A549 (cell line): Measurements from ENCODE around the gene POLQ.

Experiments used
- EP300 ChIP-seq, 2 experiments: fragments of >200 bp; sonication (Bioruptor Twin); formaldehyde crosslinking; IDR thresholded peaks; 2 replicates in 1 of 2; 3 replicates in 1 of 2; pipeline ENCODE4 v1.6.1; 2016 to 2017
- SREBF2 ChIP-seq: fragments of 450-650 bp; IDR thresholded peaks from 2 replicates; pipeline ENCODE4 v1.6.1; 2014; ENCODE audit warnings: mild to moderate bottlenecking, moderate library complexity
- TF ChIP-seq, protein P1 (sequence below): IDR thresholded peaks from 2 replicates; pipeline ENCODE4 v1.6.1; 2012
- TF ChIP-seq, protein P2 (sequence below): fragments of 450-650 bp; IDR thresholded peaks from 2 replicates; pipeline ENCODE4 v1.6.1; 2014; ENCODE audit warnings: antibody characterized with exemption

DNA sequence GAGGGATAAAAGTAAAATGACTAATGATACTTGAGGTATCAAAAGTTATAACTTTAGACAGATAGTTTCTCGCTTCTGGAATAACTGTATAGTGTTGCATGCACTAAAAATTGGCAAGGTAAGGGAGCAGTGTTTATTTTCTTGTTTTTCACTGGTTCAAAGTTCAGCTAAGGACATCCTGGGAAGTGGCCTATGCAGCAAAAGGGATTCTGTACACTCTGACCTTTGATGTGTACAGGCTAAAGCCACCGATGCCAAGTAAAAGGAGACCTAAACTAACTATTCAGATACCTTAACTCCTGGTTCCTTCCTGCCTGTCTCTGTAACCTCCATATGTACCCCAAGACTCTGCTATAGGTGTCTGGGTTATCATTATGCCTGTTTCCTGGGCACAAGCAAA lies 49.1 kb upstream of the POLQ start:
- TF ChIP-seq, protein P1, sequence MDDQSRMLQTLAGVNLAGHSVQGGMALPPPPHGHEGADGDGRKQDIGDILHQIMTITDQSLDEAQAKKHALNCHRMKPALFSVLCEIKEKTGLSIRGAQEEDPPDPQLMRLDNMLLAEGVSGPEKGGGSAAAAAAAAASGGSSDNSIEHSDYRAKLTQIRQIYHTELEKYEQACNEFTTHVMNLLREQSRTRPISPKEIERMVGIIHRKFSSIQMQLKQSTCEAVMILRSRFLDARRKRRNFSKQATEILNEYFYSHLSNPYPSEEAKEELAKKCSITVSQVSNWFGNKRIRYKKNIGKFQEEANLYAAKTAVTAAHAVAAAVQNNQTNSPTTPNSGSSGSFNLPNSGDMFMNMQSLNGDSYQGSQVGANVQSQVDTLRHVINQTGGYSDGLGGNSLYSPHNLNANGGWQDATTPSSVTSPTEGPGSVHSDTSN: no peak
- TF ChIP-seq SREBF2 (no peak), EP300 (IDR thresholded peaks at IDR 0.05) (no peak)
- TF ChIP-seq, protein P2, sequence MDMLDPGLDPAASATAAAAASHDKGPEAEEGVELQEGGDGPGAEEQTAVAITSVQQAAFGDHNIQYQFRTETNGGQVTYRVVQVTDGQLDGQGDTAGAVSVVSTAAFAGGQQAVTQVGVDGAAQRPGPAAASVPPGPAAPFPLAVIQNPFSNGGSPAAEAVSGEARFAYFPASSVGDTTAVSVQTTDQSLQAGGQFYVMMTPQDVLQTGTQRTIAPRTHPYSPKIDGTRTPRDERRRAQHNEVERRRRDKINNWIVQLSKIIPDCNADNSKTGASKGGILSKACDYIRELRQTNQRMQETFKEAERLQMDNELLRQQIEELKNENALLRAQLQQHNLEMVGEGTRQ: no peak
